ENCODE data around the gene TUNAR.
"Not testable (repeated sequence)": the region's sequence is repeated elsewhere in the genome, so short reads cannot be mapped to it uniquely, and the experiment has no call there.

The TUNAR gene

GRCh38 chr14:95920769-95921438 lies 44.3 kb downstream of the TUNAR start:
- no peak for DNase-seq

- DNase-seq = no peak
These were observed 45.4 kb downstream of the TUNAR start for GRCh38 chr14:95922080-95922479.

GRCh38 chr14:95928751-95929150 lies 52.1 kb downstream of the TUNAR start:
- no peak for DNase-seq

- DNase-seq = no peak
These were observed 54.8 kb downstream of the TUNAR start for GRCh38 chr14:95931384-95931783.

GRCh38 chr14:95935228-95935822 lies 58.7 kb downstream of the TUNAR start:
- no peak for DNase-seq

GRCh38 chr14:95936041-95936440 lies 59.4 kb downstream of the TUNAR start:
- no peak for DNase-seq

GRCh38 chr14:95939335-95939734 lies 62.7 kb downstream of the TUNAR start:
- no peak for DNase-seq

GRCh38 chr14:95941897-95942296 lies 65.3 kb downstream of the TUNAR start:
- no peak for DNase-seq

GRCh38 chr14:95943699-95944098 lies 67.1 kb downstream of the TUNAR start:
- DNase-seq = no peak

GRCh38 chr14:95944462-95944861 lies 67.8 kb downstream of the TUNAR start:
- DNase-seq = no peak

GRCh38 chr14:95946867-95947266 lies 70.2 kb downstream of the TUNAR start:
- no peak for DNase-seq

- no peak for DNase-seq
These were observed 71.9 kb downstream of the TUNAR start for GRCh38 chr14:95948558-95948981.

GRCh38 chr14:95951359-95951758 lies 74.7 kb downstream of the TUNAR start:
- no peak for DNase-seq

- DNase-seq = no peak
These were observed 76.6 kb downstream of the TUNAR start for GRCh38 chr14:95953111-95953724.

- DNase-seq = no peak
These were observed 80.2 kb downstream of the TUNAR start for GRCh38 chr14:95956601-95957460.

- DNase-seq = no peak
These were observed 81.5 kb downstream of the TUNAR start for GRCh38 chr14:95958105-95958504.

GRCh38 chr14:95959317-95959716 lies 82.7 kb downstream of the TUNAR start:
- DNase-seq = no peak

- no peak for DNase-seq
These were observed 84.8 kb downstream of the TUNAR start for GRCh38 chr14:95961481-95961880.

GRCh38 chr14:95964901-95965300 lies 88.3 kb downstream of the TUNAR start:
- no peak for DNase-seq

- DNase-seq = not testable (repeated sequence)
These were observed 91.4 kb downstream of the TUNAR start for GRCh38 chr14:95968048-95968447.
